Fibroblast of skin of back (primary cell): ENCODE results near the gene ADM5. TPM values are rescaled to one million over a fixed set of nuclear protein-coding genes. Genes with fewer than 3 reads are reported as not detected.

Experiments
- DNase-seq: peaks from one replicate; pipeline ENCODE4 v3.0.0-alpha.2; 2013
- polyA plus RNA-seq, 2 experiments: library from polyadenylated mRNA; unstranded; fragments of 120-200 nt; gene quantifications; one replicate each; pipeline ENCODE4 v1.2.1, GENCODE V29; 2013; ENCODE audit not compliant: insufficient read length in 2 of 2

Gene ADM5, protein sequence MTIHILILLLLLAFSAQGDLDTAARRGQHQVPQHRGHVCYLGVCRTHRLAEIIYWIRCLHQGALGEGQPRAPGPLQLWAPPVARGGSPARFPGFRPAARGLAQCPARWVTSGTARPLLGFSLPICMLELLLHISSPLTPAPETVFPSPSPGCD
- 0.74 TPM for polyA plus RNA-seq (2013, experiment 1 of 2; ENCODE audit: insufficient read length)
- polyA plus RNA-seq (2013, experiment 2 of 2; ENCODE audit: insufficient read length), result not detected

DNA sequence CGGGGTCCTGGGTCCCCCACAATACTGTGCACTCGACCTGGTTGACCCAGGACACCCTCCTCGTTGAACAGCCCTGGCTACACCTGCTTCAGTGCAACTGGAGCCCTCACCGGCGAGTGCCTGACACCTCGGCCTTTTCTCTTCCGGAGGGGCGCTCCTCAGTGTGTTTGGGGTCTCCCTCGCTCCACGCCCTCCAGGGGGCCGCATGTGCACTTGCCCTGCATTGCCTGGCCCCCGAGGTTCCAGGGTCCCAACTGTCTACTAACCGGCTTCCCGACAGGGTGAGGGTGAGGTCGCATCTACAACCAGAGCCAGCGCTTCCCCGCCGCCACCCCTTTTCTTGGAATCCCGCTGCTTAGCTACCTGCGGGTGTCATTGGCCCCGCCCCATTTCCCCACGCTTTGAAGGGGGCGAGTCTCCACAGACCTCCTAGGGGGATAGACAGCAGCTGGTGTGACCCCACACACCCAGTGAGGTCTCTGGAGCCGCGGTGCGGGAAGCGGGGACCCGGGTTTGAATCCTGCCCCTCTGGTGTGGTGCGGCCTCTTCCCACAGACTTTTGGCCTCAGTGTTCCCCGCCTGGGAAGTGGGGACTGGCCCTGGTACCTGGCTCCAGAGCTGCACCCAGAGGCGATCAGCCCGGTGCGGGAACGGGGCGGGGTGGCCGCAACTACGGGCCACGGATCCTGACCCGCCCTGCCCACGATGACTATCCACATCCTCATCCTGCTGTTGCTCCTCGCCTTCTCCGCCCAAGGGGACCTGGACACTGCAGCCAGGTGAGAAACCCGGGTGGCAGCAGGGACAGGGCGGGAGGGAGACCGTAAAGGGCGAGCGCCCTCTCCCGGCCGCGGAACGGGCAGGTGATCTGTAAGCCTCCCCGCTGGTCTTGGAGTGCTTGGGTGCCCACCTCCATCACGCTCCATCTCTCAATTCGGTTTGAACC is at the start of gene ADM5:
ADM5 (plus strand) TSS at position 462 of the 946 bp plus-strand sequence; CDS start at position 706, 244 bp downstream.
- DNase-seq, result no peak

GRCh38 chr19:49640113-49640898 is 49.1 kb upstream of the ADM5 start, which contains the start of gene RRAS:
Gene RRAS, minus strand, starts transcription at chr19:49640143. Its CDS starts 45 bp downstream, at chr19:49640098.
- peak; percentile 100 for DNase-seq

DNA sequence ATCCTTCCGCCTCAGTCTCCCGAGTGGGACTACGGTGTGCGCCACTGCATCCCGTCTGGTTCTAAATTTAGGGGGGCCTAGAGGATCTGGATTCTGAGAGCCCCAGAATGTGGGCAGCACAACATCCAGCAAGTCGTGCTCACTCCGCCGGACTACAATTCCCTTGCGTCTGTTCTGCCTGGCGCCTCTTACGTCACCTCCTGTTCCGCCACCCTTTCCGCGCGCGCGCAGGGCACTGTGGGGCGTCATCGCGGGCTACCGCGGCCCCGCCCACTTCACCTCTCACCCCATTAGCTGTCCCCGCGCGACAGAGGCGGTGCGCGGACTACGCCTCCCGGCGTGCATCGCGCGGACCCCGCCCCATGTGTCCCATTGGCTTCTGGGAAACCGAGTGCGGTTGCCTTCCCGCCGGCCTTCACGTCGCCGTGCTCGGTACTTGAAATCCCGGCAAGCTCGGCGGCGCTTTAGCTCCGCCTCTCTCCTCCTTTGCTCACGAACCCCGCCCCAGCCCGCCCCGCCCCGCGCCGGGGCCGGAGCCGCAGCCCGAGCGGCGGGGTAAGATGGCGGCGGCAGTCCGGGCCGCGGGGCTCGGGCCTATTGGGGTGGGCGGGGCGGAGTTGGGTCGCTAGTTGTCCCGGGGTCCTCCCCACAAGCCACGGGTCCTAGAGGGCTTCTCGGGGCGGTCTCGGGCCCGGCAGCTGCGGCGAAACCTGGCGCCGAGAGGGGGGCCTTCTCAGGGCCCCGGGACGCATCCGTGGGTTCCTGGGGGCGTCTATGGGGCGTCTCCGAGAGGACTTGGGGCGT is 47.5 kb upstream of the ADM5 start, which contains the start of gene SCAF1:
SCAF1 (plus strand) TSS at position 522 of the 804 bp plus-strand sequence. CDS start 2,818 bp downstream, outside the sequence.
- DNase-seq, result peak; percentile 99

- no peak for DNase-seq
Measured at GRCh38 chr19:49642492-49643035, 46.8 kb upstream of the ADM5 start.

- no peak for DNase-seq
Measured at GRCh38 chr19:49643466-49643865, 45.9 kb upstream of the ADM5 start.

DNA sequence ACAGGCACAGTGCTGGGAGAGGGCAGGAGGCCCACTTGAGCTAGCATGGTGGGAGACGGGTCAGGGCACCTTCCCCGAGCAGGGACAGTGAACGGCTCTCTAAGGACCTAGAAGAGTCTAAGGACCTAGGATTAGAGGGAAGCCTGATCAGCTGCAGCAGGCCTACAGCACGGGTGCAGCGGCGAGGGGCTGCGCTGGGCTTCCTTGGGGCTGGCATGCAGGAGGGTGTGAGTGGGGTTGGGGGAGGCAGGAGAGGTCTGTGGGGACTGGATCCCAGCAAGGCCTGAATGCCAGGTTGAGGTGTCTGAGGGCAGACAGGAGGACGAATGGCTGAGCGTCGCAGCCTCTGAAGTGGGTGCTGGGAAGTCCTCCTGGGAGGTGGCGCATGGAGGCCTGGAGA is 43.8 kb upstream of the ADM5 start:
- no peak for DNase-seq

DNA sequence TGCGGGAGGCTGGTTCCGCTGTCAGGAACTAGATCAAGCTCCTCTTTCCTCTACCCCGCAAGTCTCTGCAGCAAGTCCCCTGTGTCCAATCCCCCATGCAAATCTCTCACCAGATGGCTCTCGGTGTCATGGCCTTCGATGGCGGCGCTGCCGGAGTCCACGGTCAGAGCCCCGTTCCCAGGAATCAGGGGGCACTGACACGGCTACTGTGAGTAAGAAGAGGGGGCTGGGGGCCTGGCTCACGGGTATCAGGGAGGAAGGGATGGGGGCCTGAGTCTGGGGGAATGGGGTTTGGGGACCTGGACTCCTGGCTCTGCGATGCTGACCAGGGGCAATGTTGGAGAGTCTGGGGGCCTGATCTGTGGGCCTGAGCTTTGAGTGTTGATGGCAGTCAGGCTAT is 43.4 kb upstream of the ADM5 start:
- no peak for DNase-seq

DNA sequence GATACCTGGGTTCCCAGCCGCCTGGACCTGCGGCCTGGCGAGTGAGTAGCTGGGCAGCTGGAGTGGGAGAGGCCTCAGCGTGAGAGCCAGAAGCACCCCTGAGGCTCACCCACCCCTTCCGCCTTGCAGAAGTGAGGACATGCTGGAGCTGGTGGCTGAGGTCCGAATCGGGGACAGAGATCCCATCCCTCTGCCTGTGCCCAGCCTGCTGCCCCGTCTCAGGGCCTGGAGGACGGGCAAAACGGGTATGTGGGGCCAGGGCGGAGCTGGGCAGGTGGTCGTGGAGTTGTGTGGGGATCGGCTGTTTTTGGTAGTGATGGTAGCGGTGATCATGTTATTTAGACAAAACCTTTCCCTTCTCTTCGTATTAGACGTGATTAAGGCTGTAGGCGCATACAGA is 42.8 kb upstream of the ADM5 start:
- DNase-seq, result no peak

- DNase-seq, result no peak
Measured at GRCh38 chr19:49651029-49651819, 38.2 kb upstream of the ADM5 start.

DNA sequence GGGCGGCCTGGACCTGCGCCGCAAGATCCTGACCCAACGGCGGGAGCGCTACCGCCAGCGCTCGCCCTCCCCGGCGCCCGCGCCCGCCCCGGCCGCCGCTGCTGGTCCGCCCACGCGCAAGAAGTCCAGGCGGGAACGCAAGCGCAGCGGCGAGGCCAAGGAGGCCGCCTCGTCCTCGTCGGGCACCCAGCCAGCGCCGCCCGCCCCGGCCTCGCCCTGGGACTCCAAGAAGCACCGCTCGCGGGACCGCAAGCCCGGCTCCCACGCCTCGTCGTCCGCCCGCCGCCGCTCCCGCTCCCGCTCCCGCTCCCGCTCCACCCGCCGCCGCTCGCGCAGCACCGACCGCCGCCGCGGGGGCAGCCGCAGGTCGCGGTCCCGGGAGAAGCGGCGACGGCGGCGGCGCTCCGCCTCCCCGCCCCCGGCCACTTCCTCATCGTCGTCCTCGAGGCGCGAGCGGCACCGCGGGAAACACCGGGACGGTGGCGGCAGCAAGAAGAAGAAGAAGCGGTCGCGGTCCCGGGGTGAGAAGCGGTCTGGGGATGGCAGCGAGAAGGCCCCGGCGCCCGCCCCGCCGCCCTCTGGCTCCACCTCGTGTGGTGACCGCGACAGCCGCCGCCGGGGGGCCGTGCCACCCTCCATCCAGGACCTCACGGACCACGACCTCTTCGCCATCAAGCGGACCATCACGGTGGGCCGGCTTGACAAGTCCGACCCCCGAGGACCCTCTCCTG is 37.4 kb upstream of the ADM5 start:
- no peak for DNase-seq

GRCh38 chr19:49652551-49653465 is 36.6 kb upstream of the ADM5 start:
- DNase-seq, result no peak

DNA sequence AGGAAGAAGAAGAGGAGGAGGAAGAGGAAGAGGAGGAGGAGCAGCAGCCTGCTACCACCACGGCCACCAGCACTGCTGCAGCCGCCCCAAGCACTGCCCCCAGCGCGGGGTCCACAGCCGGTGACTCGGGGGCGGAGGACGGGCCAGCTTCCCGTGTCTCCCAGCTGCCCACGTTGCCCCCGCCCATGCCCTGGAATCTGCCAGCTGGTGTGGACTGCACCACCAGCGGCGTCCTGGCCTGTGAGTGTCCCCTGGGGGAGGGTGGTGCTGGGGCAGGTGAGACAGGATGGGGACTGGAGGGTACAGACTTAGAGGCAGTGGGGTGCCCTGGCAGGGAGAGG is 36.0 kb upstream of the ADM5 start:
- DNase-seq, result no peak

DNA sequence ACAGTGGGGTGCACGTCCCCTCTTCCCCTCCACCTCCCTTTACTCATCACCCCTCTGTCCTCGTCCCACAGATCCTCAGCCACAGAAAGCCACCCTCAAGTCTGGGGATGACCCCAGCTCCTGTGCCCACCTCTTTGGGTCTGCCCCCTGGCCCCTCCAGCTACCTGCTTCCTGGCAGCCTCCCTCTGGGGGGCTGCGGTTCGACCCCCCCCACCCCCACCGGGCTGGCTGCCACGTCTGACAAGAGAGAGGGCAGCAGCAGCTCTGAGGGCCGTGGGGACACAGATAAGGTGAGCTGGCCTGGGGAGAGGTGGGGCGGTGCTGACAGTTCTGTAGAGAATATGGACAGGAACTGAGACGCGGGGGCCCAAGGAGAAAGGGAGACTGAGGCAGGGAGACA is 34.8 kb upstream of the ADM5 start:
- no peak for DNase-seq

DNA sequence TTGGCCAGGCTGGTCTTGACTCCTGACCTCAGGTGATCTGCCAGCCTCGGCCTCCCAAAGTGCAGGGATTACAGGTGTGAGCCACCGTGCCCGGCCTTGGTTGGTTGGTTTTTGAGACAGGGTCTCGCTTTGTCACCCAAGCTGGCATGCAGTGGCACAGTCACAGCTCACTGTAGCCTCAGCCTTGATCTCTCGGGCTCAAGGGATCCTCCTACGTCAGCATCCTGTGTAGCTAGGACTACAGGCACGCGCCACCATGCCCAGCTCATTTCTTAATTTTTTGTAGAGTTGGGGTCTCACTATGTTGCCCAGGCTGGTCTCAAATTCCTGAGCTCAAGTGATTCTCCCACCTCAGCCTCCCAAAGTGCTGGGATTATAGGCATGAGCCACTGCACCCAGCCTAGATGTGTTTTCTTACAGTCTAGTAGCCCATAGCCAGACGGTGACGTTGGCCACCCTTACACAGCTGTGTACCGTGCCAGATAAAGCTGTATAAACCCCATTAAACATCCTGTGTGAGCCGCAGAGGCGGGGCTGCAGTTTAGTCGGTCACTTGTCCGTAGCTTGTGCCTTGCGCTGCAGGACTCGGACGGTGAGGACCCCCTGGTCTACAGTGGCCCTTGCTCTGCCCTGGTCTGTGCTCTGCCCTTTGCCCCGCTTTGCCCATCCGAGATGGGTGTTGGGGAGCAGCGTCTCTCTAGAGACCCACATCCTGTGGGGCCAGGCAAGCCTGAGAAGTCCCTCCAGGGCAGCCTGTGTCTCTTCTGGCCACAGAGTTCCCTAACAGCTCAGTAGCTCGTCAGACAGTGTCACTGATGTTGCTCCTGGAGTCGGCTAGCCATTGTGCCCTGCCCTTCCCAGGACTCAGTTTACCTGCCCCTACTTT is 33.6 kb upstream of the ADM5 start:
- DNase-seq, result no peak

GRCh38 chr19:49656456-49657109 is 32.8 kb upstream of the ADM5 start:
- DNase-seq, result no peak

DNA sequence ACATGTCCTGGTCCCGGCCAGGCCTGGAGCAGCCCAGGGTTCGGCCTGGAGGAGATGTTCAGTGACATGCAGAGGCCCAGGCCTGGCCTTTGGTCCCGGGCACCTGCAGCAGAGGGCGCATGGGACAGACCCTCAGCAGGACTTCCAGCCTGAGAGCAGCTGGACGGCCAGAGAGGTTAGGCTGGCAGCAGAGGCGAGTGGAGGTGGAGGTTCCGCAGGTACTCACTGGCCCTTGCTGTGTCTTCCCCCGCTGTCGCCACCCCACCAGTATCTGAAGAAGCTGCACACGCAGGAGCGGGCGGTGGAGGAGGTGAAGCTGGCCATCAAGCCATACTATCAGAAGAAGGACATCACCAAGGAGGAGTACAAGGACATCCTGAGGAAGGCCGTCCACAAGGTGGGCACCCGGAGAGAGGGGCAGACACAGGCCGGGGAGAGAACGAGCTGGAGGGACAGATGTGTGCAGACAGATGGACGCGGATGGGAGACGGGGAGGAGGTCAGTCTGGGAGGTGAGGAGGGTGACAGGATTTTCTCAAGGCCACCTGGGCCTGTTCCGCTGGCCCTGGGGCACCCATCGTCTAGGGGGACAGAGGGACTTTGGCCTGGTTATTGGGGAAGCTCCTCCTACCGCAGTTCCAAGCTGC is 31.8 kb upstream of the ADM5 start:
- no peak for DNase-seq

- no peak for DNase-seq
Measured at GRCh38 chr19:49658139-49658517, 31.3 kb upstream of the ADM5 start.
